ENCODE data around the gene PTPRCAP. TPM values are rescaled to one million over a fixed set of nuclear protein-coding genes. Genes with fewer than 3 reads are reported as not detected.
"Not testable (repeated sequence)": the region's sequence is repeated elsewhere in the genome, so short reads cannot be mapped to it uniquely, and the experiment has no call there.

Gene PTPRCAP
- total RNA-seq, 1 donor from 2014 or later: 4.2 TPM

- intact Hi-C loops (cut with DNase I): no loop called here
- ATAC-seq (no peak), DNase-seq (ENCODE audit: low spot score) (no peak)
Measured at GRCh38 chr11:67415501-67416304, 21.8 kb downstream of the PTPRCAP start, which contains the start of gene CARNS1. Gene CARNS1 (plus strand): TSS chr11:67415678. CDS start chr11:67416200, 522 bp downstream.

GRCh38 chr11:67413266-67413849 lies 24.1 kb downstream of the PTPRCAP start:
- DNase-seq (ENCODE audit: low spot score) (no peak), ATAC-seq (no peak)
- intact Hi-C loops (cut with DNase I): no loop called here

DNA sequence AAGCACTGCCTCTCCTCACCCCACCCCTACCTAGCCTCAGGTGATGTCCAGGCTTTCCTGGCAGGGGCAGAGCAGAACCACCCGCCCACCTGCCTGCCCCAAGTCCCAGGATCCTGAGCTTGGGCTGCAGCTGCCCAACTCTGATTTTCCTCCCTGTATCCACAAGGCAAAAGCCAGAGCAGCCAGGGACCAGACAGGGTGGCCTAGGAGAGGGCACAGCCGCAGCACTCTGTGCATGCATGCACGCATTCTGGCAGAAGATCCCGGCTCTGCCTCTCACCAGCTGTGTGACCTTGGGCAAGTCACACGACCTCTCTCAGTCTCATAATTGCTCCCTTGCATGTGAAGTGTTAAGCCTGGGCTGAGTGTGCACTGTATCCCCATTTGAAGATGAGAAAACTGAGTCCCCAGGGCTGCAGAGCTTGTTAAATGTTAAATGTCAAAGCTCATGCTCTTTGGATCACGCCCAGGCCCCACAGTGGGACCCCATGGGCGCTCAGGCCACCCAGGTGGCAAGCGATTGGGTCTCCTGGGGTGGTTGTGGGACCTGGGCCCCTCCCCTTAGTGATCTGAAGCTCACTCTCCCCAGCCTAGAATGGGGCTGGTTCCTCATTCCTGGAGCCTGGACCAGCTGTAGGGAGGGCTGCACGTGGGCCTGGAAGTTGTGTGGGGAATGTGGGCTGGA lies 24.8 kb downstream of the PTPRCAP start:
- DNase-seq (ENCODE audit: low spot score): no peak
- intact Hi-C loops (cut with DNase I): no loop called here
- no peak for ATAC-seq

GRCh38 chr11:67411785-67412152 lies 25.7 kb downstream of the PTPRCAP start:
- ATAC-seq (no peak), DNase-seq (ENCODE audit: low spot score) (no peak)
- intact Hi-C loops (cut with DNase I): no loop called here

DNA sequence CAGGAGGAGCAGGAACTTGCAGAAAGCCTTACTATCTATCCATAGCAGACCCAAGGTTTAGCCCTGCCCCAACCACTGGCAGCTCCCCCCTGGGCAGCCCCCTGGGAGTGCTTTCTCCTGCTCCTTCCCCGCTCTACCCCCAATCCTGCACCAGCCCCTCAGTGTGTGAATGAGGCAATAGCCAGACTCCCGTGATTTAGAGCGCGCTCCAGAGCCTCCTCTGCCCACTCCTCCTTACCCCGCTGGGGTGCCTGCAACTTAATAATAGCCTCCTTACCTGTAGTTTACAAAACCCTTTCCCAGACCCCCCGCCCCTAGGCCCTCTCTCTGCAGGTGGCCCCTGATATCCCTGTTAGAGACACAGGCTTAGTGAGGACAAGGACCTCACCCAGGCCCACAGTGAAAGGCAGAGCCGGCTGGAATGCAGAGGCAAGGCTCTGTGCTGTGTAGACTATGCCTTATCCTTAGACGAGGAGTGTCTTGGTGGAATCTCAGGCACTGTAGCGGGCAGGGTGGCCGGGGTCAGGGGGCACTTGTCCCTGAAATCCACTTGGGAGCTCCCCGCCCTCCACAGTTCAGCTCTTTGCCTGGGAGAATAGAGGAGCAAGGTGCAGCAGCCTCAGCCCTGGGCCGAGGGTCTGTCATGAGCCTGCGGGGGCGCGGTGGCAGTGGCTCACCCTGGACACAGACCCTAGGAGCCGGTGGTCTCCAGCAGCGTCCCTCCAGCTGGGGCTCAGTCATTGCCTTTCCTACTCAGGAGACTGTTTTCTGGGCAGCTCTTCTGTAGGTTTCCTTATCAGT lies 26.3 kb downstream of the PTPRCAP start:
- intact Hi-C loops (cut with DNase I): no loop called here
- ATAC-seq: no peak
- no peak for DNase-seq (ENCODE audit: low spot score)

GRCh38 chr11:67410369-67410831 lies 27.1 kb downstream of the PTPRCAP start:
- peak; percentile 33 for ATAC-seq
- intact Hi-C loops (cut with DNase I): no loop called here
- DNase-seq (ENCODE audit: low spot score): no peak

DNA sequence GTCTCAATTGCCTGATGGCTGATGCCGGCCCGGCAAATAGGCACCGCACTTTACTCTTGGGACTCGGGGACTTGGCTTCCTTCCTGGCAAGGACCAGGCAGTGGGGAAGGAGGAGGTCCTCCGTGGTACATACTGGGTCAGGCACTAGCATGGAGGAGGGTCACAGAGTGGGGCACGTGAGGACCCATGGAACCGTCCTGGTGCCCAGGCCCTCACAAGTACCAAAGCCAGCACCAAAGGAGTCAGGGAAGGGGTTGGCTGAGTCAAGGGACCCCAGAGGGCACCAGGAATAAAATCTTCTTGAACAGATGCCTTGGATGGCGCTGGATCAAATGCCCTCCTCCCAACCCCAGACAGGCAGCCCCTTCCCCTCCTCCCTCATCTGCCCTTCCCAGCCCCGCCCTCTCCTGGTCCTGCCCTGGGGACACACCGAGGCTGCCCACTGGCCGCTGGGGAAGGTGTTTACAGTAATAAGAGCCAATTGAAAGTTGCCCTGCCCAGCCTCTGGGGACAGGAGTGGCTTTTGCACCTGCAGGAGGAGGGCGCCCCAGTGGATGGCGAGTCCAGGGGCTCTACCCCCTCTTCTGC lies 27.6 kb downstream of the PTPRCAP start:
- ATAC-seq: peak; percentile 3
- DNase-seq (ENCODE audit: low spot score): no peak
- intact Hi-C loops (cut with DNase I): no loop called here

GRCh38 chr11:67409261-67409666 lies 28.2 kb downstream of the PTPRCAP start:
- intact Hi-C loops (cut with DNase I): no loop called here
- no peak for ATAC-seq
- DNase-seq (ENCODE audit: low spot score): no peak

- DNase-seq (ENCODE audit: low spot score): no peak
- no peak for ATAC-seq
- intact Hi-C loops (cut with DNase I): no loop called here
Measured at GRCh38 chr11:67408437-67409200, 28.9 kb downstream of the PTPRCAP start.

DNA sequence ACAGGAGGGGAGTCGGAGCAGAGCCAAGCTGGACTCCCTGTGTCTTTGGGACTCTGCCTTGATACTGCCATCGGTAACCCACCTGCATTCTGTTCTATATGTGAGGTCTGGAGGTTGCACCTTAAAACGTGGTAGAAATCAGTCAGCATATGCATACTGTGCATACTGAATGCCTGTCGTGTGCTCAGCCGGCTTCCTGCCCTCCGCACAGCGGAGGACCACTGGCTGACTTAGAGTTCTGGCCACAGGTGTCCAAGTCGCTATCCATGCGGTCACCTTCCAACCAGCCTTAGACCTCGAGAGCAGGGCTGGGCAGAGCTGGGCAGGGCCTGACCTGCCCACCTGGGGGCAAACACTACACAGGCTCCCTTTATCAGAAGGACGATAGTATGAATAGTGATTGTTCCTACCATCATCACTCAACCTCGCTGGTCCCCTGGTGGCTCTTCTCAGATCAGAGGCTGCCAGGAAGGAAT lies 29.8 kb downstream of the PTPRCAP start:
- intact Hi-C loops (cut with DNase I): no loop called here
- no peak for DNase-seq (ENCODE audit: low spot score)
- ATAC-seq: no peak

DNA sequence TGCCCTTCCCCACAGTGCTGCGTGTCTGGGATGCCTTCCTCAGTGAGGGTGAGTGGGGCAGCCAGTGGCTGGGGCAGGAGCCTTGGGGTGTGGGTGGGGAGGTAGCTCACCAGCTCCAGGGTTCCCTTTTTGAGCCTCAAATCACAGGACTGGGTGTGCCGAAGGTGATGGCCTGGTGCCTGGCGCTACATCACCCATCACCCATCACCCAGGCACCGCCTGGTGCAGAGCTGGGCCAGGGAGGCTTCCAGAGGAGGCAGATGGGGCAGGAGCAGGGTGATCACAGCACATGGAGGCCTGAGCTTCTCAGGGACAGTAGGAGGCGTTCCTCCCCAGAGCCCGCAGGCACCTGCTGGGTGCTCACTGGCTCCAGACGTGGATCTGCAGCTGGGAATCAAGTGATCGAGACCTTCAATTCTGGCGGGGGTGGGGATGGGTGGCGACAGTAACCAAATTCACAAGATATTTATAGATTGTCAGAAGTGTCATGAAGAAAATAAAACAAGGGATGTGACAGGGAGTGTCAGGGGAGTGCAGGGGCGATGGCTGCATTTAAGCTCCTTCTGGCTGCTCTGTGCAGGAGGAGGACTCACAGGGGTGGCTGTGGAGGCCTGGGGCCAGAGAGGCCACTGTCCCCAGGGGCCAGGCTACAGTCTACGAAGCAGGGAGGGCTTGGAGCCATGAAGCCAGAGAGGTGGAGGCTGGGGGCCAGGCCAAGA lies 30.4 kb downstream of the PTPRCAP start:
- ATAC-seq (no peak), DNase-seq (ENCODE audit: low spot score) (no peak)
- intact Hi-C loops (cut with DNase I): no loop called here

- no peak for ATAC-seq
- intact Hi-C loops (cut with DNase I): no loop called here
- DNase-seq (ENCODE audit: low spot score): no peak
Measured at GRCh38 chr11:67406420-67406968, 31.0 kb downstream of the PTPRCAP start.

DNA sequence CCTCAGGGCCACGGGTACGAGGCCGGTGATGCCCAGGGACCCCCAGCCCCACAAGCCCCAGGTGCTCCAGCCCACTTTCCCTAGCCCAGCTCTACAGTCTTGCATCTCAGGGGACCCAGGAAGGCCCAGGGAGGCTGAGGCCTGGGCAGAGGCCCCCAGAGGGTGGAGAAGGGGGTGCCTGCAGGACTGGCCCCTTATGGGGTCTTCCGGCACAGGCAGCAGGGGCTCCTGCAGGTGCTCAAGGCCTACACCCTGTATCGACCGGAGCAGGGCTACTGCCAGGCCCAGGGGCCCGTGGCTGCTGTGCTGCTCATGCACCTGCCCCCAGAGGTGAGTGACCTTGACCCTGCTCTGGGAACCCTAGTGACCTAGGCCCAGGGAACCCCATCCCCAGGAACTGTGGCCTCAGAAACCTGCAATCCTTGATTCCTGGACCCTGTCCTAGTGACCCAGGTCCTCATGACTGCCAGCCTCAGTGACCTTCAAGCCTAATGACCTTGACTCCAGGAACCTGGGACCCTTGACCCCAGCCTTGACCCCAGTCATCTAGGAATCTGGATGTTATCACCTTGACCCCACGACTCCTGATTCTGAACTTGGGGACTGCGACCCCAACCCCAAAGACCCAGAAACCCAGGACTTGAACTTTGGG lies 31.7 kb downstream of the PTPRCAP start:
- DNase-seq (ENCODE audit: low spot score) (no peak), ATAC-seq (no peak)
- intact Hi-C loops (cut with DNase I): no loop called here

DNA sequence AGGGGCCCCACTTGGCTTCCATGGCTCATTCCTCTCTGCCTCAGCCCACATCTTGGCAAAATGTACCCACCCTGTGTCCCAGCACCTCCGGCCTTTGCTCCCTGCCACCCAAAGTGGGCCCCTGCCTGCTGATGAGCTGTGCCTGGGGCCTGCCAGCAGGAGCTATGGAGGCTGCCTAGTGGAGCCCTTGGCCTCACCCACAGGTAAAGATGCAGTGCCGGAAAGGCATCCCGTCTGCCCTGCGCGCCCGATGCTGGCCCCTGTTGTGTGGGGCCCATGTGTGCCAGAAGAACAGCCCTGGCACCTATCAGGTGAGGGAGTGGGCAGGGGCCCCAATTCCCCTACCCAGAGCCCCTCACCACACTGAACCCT lies 32.3 kb downstream of the PTPRCAP start:
- intact Hi-C loops (cut with DNase I): no loop called here
- ATAC-seq (no peak), DNase-seq (ENCODE audit: low spot score) (no peak)

DNA sequence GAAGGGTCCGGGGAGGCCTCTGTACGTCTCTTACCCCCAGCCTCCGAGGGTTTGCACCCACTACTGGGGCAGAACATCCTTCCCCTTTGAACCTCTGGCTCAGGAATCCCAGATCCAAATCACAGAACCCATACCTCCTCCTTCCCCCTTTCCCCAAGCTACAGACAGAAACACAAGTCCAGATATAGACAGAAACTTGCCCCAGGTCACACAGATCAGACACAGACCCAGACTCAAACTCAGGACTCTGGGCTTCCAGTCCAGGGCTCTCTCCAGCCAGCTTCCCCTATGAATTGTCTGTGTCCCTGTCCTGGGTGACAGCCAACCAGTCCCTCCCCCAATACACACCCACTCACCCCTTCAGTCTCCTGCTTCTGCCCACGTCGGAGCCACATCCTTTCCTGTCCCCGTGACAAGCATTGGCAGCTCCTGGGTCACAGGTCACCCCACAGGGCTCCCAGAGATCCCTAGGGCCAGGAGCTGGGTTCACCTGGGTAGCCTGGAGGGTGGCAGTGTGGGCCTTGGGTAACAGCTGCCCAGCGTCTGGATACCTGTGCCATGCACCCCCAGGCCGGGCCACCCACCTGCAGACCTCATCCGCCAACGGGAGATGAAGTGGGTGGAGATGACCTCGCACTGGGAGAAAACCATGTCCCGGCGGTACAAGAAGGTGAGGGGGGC lies 32.8 kb downstream of the PTPRCAP start:
- ATAC-seq (no peak), DNase-seq (ENCODE audit: low spot score) (no peak)
- intact Hi-C loops (cut with DNase I): no loop called here

DNA sequence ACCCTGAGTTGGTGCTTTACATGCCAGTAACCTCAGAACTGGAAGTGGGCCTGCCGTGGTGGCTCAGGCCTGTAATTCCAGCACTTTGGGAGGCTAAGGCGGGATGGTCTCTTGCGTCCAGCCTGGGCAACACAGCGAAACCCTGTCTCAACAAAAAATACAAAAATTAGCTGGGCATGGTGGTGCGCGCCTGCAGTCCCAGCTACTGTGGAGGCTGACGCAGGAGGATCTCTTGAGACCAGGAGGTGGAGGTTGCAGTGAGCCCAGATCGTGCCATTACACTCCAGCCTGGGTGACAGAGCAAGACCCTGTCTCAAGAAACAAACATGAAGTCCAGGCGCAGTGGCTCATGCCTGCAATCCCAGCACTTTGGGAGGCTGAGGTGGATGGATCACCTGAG lies 34.4 kb downstream of the PTPRCAP start:
- intact Hi-C loops (cut with DNase I); ATAC-seq; DNase-seq (ENCODE audit: low spot score): not testable (repeated sequence)
